Hepatic stellate cell (primary cell): ENCODE results near the gene PRAMEF27.
"Not testable (repeated sequence)": the region's sequence is repeated elsewhere in the genome, so short reads cannot be mapped to it uniquely, and the experiment has no call there.

Source experiments
- DNase-seq: peaks from one replicate; pipeline ENCODE4 v3.0.0; 2011; ENCODE audit warnings: low spot score

PRAMEF27 gene

DNA sequence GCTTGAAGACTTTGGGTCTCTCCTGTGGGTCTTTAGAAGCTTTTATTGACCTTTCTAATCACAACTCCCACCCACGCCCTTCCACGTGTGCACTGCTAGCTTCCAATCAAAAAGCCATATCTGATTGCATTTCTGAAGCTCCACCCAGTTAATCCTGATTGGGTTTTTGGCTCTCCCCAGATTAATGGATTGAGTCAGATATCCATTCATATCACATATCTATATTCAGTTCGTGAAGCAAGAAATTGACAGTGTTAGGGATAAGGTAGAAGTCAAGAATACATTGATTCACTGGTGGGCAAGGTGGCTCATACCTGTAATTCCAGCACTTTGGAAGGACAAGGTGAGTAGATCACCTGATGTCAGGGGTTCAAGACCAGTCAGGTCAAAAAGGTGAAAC, at the start of gene PRAMEF27:
Gene PRAMEF27 (minus strand): TSS at position 101 of the 400 bp plus-strand sequence. CDS start 2,916 bp downstream, outside the sequence.
- DNase-seq, result not testable (repeated sequence)

DNA sequence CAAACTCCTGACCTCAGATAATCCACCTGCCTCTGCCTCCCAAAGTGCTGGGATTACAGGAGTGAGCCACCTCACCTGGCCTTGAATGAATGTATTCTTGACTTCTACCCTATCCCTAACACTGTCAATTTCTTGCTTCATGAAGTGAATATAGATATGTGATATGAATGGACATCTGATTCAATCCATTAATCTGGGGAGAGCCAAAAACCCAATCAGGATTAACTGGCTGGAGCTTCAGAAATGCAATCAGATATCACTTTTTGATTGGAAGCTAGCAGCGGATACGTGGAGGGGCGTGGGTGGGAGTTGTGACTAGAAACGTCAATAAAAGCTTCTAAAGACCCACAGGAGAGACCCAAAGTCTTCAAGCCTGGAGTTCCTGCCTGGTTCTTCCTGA, 14.1 kb upstream of the PRAMEF27 start, which contains the start of gene PRAMEF25:
Gene PRAMEF25 (plus strand): TSS at position 301 of the 400 bp plus-strand sequence. CDS start 2,920 bp downstream, outside the sequence.
- not testable (repeated sequence) for DNase-seq

DNA sequence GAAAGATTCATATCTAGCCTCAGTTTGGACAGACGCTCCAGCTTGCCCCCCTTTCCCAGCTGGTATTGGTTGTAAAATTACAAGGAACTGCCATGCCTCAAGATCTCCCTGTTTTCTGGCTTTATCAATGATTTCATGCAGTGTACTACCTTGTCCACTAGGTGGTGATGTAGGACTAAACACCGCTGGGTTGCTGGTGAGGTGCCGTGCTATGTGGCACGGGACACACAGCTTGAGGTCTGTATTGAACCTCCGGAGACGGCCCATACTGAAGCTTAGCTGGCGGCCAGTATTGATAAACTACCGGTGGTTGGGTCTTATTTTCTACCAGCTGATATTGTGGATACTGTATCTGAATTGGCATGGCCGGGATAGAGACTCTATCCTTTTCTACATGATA, 36.5 kb downstream of the PRAMEF27 start:
- not testable (repeated sequence) for DNase-seq

DNA sequence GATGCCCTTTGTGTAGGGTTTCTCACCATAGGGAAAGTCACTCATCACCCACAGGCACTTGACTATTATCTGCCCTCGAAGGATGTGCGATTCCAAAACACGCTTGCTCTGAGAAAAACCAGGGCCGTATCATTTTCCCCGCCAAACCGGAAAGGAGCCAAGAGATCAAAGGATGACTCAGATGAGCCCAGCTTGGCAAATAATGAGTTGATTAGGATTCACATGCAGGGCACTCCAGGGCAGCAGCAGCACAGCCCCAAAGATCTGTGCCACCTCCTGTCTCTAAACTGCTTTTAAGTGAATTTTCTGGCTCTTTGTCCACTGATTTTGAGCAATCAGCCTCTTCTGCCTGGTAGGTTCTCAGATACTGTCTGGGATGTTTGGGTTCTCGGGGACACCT, 44.4 kb downstream of the PRAMEF27 start:
- not testable (repeated sequence) for DNase-seq

DNA sequence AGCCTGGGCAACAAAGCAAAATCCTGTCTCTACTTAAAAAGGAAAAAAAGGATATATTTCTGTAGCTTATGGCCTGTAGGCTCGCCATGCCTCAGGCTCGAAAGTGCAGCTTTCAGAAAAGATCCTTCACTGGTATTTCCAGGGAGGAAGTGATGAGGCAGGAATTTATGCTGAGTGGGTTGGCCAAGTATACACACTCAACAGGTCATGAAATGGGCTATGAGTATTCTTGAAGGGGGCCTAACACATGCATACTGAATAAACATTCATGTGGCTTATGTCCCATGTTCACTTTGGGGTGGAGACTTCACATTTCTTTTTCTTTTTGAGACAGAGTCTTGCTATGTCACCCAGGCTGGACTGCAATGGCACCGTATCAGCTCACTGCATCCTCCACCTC, 47.0 kb downstream of the PRAMEF27 start:
- DNase-seq, result not testable (repeated sequence)

DNA sequence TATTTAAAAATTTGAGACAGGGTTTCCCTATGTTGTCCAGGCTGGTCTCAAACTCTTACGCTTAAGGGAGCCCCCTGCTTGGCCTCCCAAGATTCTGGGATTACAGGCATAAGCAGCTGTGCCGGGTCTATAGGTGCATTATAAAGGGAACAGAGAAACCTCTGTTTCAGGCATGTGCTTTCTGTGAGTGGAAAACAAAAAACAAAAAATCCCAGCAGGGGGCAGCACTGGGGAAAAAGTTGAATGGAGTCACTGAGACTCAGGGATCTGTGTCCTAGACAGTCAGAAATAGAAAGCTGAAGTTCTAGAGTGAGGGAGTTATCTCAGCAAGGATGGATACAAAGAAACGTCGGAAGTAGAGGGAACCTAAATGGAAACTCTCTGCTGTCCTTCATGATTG, 50.6 kb downstream of the PRAMEF27 start:
- not testable (repeated sequence) for DNase-seq
